Immature natural killer cell (primary cell): ENCODE results near the gene TRAF5. TPM values are rescaled to one million over a fixed set of nuclear protein-coding genes. Genes with fewer than 3 reads are reported as not detected.
"Not testable (repeated sequence)": the region's sequence is repeated elsewhere in the genome, so short reads cannot be mapped to it uniquely, and the experiment has no call there.

ENCODE experiments used
- DNase-seq, 3 donors: peaks; one replicate each; pipeline ENCODE4 v3.0.0; 2022; ENCODE audit warnings: mixed read lengths in 1 of 3
- H3K27ac Mint-ChIP-seq, 6 donors: one replicate each; pipeline ENCODE4 v1.8.0; 2020; ENCODE audit warnings: mixed read lengths in 6 of 6, mild to moderate bottlenecking in 5 of 6, inconsistent platforms in 4 of 6, moderate library complexity in 3 of 6
- H3K27me3 Mint-ChIP-seq, 3 donors: one replicate each; pipeline ENCODE4 v1.8.0; 2020 to 2021; ENCODE audit warnings: low read depth in 3 of 3, mild to moderate bottlenecking in 3 of 3, mixed read lengths in 3 of 3, moderate library complexity in 3 of 3, inconsistent platforms in 1 of 3
- H3K36me3 Mint-ChIP-seq, 3 donors: one replicate each; pipeline ENCODE4 v1.8.0; 2020; ENCODE audit warnings: mixed read lengths in 3 of 3, inconsistent platforms in 2 of 3, mild to moderate bottlenecking in 2 of 3
- H3K4me1 Mint-ChIP-seq, 2 donors: one replicate each; pipeline ENCODE4 v1.8.0; 2020; ENCODE audit warnings: inconsistent platforms in 2 of 2, mild to moderate bottlenecking in 2 of 2, mixed read lengths in 2 of 2, moderate library complexity in 1 of 2
- H3K4me3 Mint-ChIP-seq, 5 donors: one replicate each; pipeline ENCODE4 v1.8.0; 2020; ENCODE audit warnings: mild to moderate bottlenecking in 5 of 5, mixed read lengths in 5 of 5, inconsistent platforms in 3 of 5, moderate library complexity in 3 of 5
- H3K9me3 Mint-ChIP-seq, 6 donors: one replicate each; pipeline ENCODE4 v1.8.0; 2020; ENCODE audit warnings: mild to moderate bottlenecking in 6 of 6, mixed read lengths in 6 of 6, inconsistent platforms in 4 of 6, moderate library complexity in 3 of 6
- polyA plus RNA-seq, 3 donors: library from polyadenylated mRNA; unstranded; fragments of 300-500 nt; fragmentation: Illumina TruSeq; gene quantifications; one replicate each; pipeline ENCODE4 v1.2.3, GENCODE V29; 2021

Gene TRAF5
- polyA plus RNA-seq, 3 donors from 2014 or later = 19.6 to 37.0 (median 21.8) TPM

- Mint-ChIP-seq H3K27me3 (peaks cover 2 to 7% (median 6%) of the 10 kb centered on the region in 3 donors), H3K36me3 (peaks cover 3 to 13% (median 4%) of the 10 kb centered on the region in 3 donors), H3K27ac (peak overlapping the region; percentile 1 to 90 (median 78)), H3K4me3 (peak overlapping the region; percentile 53 to 85 (median 72)), H3K9me3 (peaks cover 0 to 4% (median 0%) of the 10 kb centered on the region in 6 donors), H3K4me1 (peaks cover 13 to 18% of the 10 kb centered on the region in 2 donors)
- DNase-seq = no peak
These were observed 89.1 kb downstream of the TRAF5 start for GRCh38 chr1:211415700-211416099.

- peak overlapping the region; percentile 53 to 85 (median 72) for H3K4me3 Mint-ChIP-seq
- peak overlapping the region; percentile 1 to 90 (median 78) for H3K27ac Mint-ChIP-seq
- peaks cover 13 to 18% of the 10 kb centered on the region in 2 donors for H3K4me1 Mint-ChIP-seq
- H3K27me3 Mint-ChIP-seq, H3K9me3 Mint-ChIP-seq: not testable (repeated sequence)
- DNase-seq = peak; percentile 39 to 53 (median 46)
- peaks cover 3 to 13% (median 3%) of the 10 kb centered on the region in 3 donors for H3K36me3 Mint-ChIP-seq
These were observed 89.6 kb downstream of the TRAF5 start for GRCh38 chr1:211416246-211416627.

- H3K9me3 Mint-ChIP-seq, H3K27me3 Mint-ChIP-seq, H3K36me3 Mint-ChIP-seq: not testable (repeated sequence)
- peak; percentile 42 to 52 (median 49) for DNase-seq
- Mint-ChIP-seq H3K27ac (peak overlapping the region; percentile 4 to 78 (median 60)), H3K4me1 (peaks cover 13 to 18% of the 10 kb centered on the region in 2 donors), H3K4me3 (peak overlapping the region; percentile 75 to 81 (median 76))
These were observed 90.1 kb downstream of the TRAF5 start for GRCh38 chr1:211416628-211417323.

- no peaks in the 10 kb centered on the region for H3K9me3 Mint-ChIP-seq
- no peak for DNase-seq
- H3K27ac Mint-ChIP-seq = no peak overlapping the region
These were observed 93.8 kb downstream of the TRAF5 start for GRCh38 chr1:211420389-211420788.

GRCh38 chr1:211420845-211421454, 94.3 kb downstream of the TRAF5 start:
- Mint-ChIP-seq H3K4me3 (no peak overlapping the region), H3K27ac (no peak overlapping the region), H3K36me3 (peaks cover 0 to 3% (median 0%) of the 10 kb centered on the region in 3 donors), H3K4me1 (peaks cover 10 to 14% of the 10 kb centered on the region in 2 donors), H3K27me3 (peaks cover 0 to 5% (median 3%) of the 10 kb centered on the region in 3 donors), H3K9me3 (no peaks in the 10 kb centered on the region)
- no peak for DNase-seq

More at GRCh38 chr1:211420389-211420788, 93.8 kb downstream of the TRAF5 start:
- H3K27me3 Mint-ChIP-seq = peaks cover 0 to 5% (median 3%) of the 10 kb centered on the region in 3 donors
- H3K4me3 Mint-ChIP-seq = no peak overlapping the region
- peaks cover 13 to 18% of the 10 kb centered on the region in 2 donors for H3K4me1 Mint-ChIP-seq
- H3K36me3 Mint-ChIP-seq = peaks cover 0 to 3% (median 0%) of the 10 kb centered on the region in 3 donors

- no peak overlapping the region for H3K27ac Mint-ChIP-seq
- no peak overlapping the region for H3K4me3 Mint-ChIP-seq
- H3K9me3 Mint-ChIP-seq = no peaks in the 10 kb centered on the region
- no peaks in the 10 kb centered on the region for H3K4me1 Mint-ChIP-seq
- DNase-seq = no peak
- peaks cover 0 to 3% (median 0%) of the 10 kb centered on the region in 3 donors for H3K36me3 Mint-ChIP-seq
- no peaks in the 10 kb centered on the region for H3K27me3 Mint-ChIP-seq
These were observed 97.4 kb downstream of the TRAF5 start for GRCh38 chr1:211424018-211424417.

Other genes starting within 250 kb of the TRAF5 start
- gene KCNH1, start 192.7 kb upstream of the TRAF5 start, polyA plus RNA-seq = not detected
- 10 to 100 TPM; 11.7 to 33.3 (median 16.4) TPM for gene RCOR3, start 67.5 kb upstream of the TRAF5 start, polyA plus RNA-seq
- not detected for gene RD3, start 165.3 kb downstream of the TRAF5 start, polyA plus RNA-seq